HepG2 (cell line): ENCODE measurements around the gene MGAT5. TPM values are rescaled to one million over a fixed set of nuclear protein-coding genes. Genes with fewer than 3 reads are reported as not detected.

Experiments used
- ATAC-seq: fragments of 200-7000 bp; cut with Tn5 transposase; 3 replicates; pipeline ENCODE4 v1.9.1; 2020; ENCODE audit warnings: mild to moderate bottlenecking, moderate library complexity
- BruUV-seq: library from RNA; stranded (reverse); fragments of 400-500 nt; replicated peaks from 2 replicates; lab custom pipeline; 2021; lab: Mats Ljungman, UMichigan
- CTCF ChIA-PET: fragments of 300-600 bp; formaldehyde crosslinking; extraction: SDS; loops from one replicate; lab custom pipeline; 2021; ENCODE audit warnings: low total read pairs, inconsistent platforms, low intra/inter-chr PET ratio; lab: Yijun Ruan, JAX
- POLR2A ChIA-PET: fragments of 350-600 bp; sonication (Branson Sonifier 250); formaldehyde crosslinking; loops from one replicate; lab custom pipeline; 2020; ENCODE audit warnings: antibody characterized with exemption, inconsistent platforms; lab: Yijun Ruan, JAX
- DNase-seq: peaks from one replicate; pipeline ENCODE4 v3.0.0-alpha.2; 2015; ENCODE audit warnings: low spot score
- FAIRE-seq: peaks from 3 replicates; lab custom pipeline; 2011; peaks lifted over from hg19 to GRCh38; lab: Jason Lieb, UNC
- H2AFZ ChIP-seq: one replicate; pipeline ENCODE4 v1.6.1; 2011; ENCODE audit warnings: low read length, inconsistent platforms
- H3K27ac ChIP-seq: fragments of 300-600 bp; 3 replicates; pipeline ENCODE4 v1.8.0; 2011; ENCODE audit warnings: mixed run types, mild to moderate bottlenecking, mixed read lengths, low read length, inconsistent platforms; ENCODE audit not compliant: insufficient read depth; ENCODE audit errors: extremely low read length
- H3K27me3 ChIP-seq, 2 experiments: fragments of 200-600 bp in 1 of 2; 2 replicates in 1 of 2; 3 replicates in 1 of 2; pipeline versions ENCODE4 v1.6.0 to v1.8.0; 2011; ENCODE audit warnings: low read length in 2 of 2, mild to moderate bottlenecking in 2 of 2, moderate library complexity in 2 of 2, inconsistent platforms in 1 of 2; ENCODE audit not compliant: insufficient read depth in 2 of 2, control insufficient read depth in 1 of 2
- H3K36me3 ChIP-seq, 2 experiments: fragments of 200-600 bp in 1 of 2; replicated peaks in 1 of 2; 2 replicates in 1 of 2; 3 replicates in 1 of 2; pipeline versions ENCODE4 v1.5.1 to v1.8.0; 2011; ENCODE audit warnings: low read length in 2 of 2, inconsistent platforms in 1 of 2; ENCODE audit not compliant: insufficient read depth in 2 of 2, control insufficient read depth in 1 of 2
- H3K4me1 ChIP-seq: 2 replicates; pipeline ENCODE4 v1.5.1; 2012; ENCODE audit warnings: low read length, inconsistent platforms; ENCODE audit not compliant: insufficient read depth
- H3K4me2 ChIP-seq: 2 replicates; pipeline ENCODE4 v1.6.0; 2011; ENCODE audit warnings: low read depth, low read length, inconsistent platforms
- H3K4me3 ChIP-seq, 3 experiments: fragments of 200-600 bp in 1 of 3; sonication (generic), shearing (Covaris generic) in 1 of 3; replicated peaks in 1 of 3; 2 replicates each; pipeline ENCODE4 v1.5.1; 2011 to 2016; ENCODE audit warnings: low read length in 3 of 3, inconsistent platforms in 2 of 3, low read depth in 2 of 3, mild to moderate bottlenecking in 2 of 3, control low read depth in 1 of 3, mixed read lengths in 1 of 3; ENCODE audit not compliant: insufficient read depth in 1 of 3
- H3K79me2 ChIP-seq: one replicate; pipeline ENCODE4 v1.6.1; 2011; ENCODE audit warnings: low read length, inconsistent platforms; ENCODE audit not compliant: insufficient read depth
- H3K9ac ChIP-seq: 2 replicates; pipeline ENCODE4 v1.6.0; 2011; ENCODE audit warnings: mild to moderate bottlenecking, low read depth, low read length, inconsistent platforms; ENCODE audit not compliant: insufficient read depth
- H3K9me3 ChIP-seq: 2 replicates; pipeline ENCODE4 v1.5.1; 2012; ENCODE audit warnings: mild to moderate bottlenecking, low read length
- H4K20me1 ChIP-seq: 2 replicates; pipeline ENCODE4 v1.6.0; 2011; ENCODE audit warnings: inconsistent platforms, mild to moderate bottlenecking, low read length, moderate library complexity; ENCODE audit not compliant: insufficient read depth
- ATF7 ChIP-seq, 2 experiments: fragments of 450-650 bp in 1 of 2; sonication (generic) in 1 of 2; formaldehyde crosslinking in 1 of 2; IDR thresholded peaks; 2 replicates each; pipeline versions ENCODE4 v1.4.0 to v1.6.1; 2016 to 2020; ENCODE audit warnings: antibody characterized with exemption in 1 of 2, mild to moderate bottlenecking in 1 of 2, missing genetic modification reagents in 1 of 2
- CTCF ChIP-seq: sonication (generic); formaldehyde crosslinking; IDR thresholded peaks from 2 replicates; pipeline ENCODE4 v1.5.0; 2020; ENCODE audit warnings: mild to moderate bottlenecking, missing genetic modification reagents, moderate library complexity
- FOSL1 ChIP-seq: sonication (generic); formaldehyde crosslinking; IDR thresholded peaks from 2 replicates; pipeline ENCODE4 v1.9.0; 2021; ENCODE audit warnings: missing genetic modification reagents, borderline replicate concordance
- MED8 ChIP-seq: sonication (generic); formaldehyde crosslinking; IDR thresholded peaks from 2 replicates; pipeline ENCODE4 v1.8.1; 2023; ENCODE audit warnings: mild to moderate bottlenecking, missing genetic modification reagents; ENCODE audit not compliant: insufficient replicate concordance
- NFATC3 ChIP-seq: sonication (generic); formaldehyde crosslinking; IDR thresholded peaks from 2 replicates; pipeline ENCODE4 v1.5.1; 2020; ENCODE audit warnings: mild to moderate bottlenecking, missing genetic modification reagents
- NFRKB ChIP-seq: fragments of 450-650 bp; IDR thresholded peaks from 2 replicates; pipeline ENCODE4 v1.6.1; 2017
- NONO ChIP-seq, 2 experiments: fragments of 450-650 bp in 1 of 2; sonication (generic) in 1 of 2; formaldehyde crosslinking in 1 of 2; IDR thresholded peaks in 1 of 2; conservative IDR thresholded peaks in 1 of 2; 2 replicates each; pipeline versions ENCODE4 v1.6.1 to v1.8.0; 2017 to 2022; ENCODE audit warnings: mild to moderate bottlenecking in 1 of 2, missing genetic modification reagents in 1 of 2, moderate library complexity in 1 of 2
- RARA ChIP-seq: IDR thresholded peaks from 2 replicates; pipeline ENCODE4 v1.6.1; 2016; ENCODE audit warnings: missing genetic modification reagents, missing compliant biosample characterization
- THAP9 ChIP-seq: sonication (generic); formaldehyde crosslinking; IDR thresholded peaks from 2 replicates; pipeline ENCODE4; 2020; ENCODE audit warnings: missing genetic modification reagents, mild to moderate bottlenecking, borderline replicate concordance
- TRAFD1 ChIP-seq: sonication (generic); formaldehyde crosslinking; IDR thresholded peaks from 2 replicates; pipeline ENCODE4 v1.5.1; 2020; ENCODE audit warnings: missing genetic modification reagents, mild to moderate bottlenecking, borderline replicate concordance
- ZBTB42 ChIP-seq: sonication (generic); formaldehyde crosslinking; IDR thresholded peaks from 2 replicates; pipeline ENCODE4 v1.5.0; 2020; ENCODE audit warnings: mild to moderate bottlenecking, missing genetic modification reagents
- ZNF713 ChIP-seq: sonication (generic); formaldehyde crosslinking; IDR thresholded peaks from 2 replicates; pipeline ENCODE4 v1.4.0; 2020; ENCODE audit warnings: mild to moderate bottlenecking, missing genetic modification reagents
- ZNF749 ChIP-seq: sonication (generic); formaldehyde crosslinking; IDR thresholded peaks from 2 replicates; pipeline ENCODE4 v1.8.0; 2022; ENCODE audit warnings: mild to moderate bottlenecking, missing genetic modification reagents, moderate library complexity, borderline replicate concordance
- ZNF75D ChIP-seq: sonication (generic); formaldehyde crosslinking; IDR thresholded peaks from 2 replicates; pipeline ENCODE4 v1.8.1; 2023; ENCODE audit warnings: missing genetic modification reagents, mild to moderate bottlenecking, borderline replicate concordance
- ZNF781 ChIP-seq: sonication (generic); formaldehyde crosslinking; IDR thresholded peaks from 2 replicates; pipeline ENCODE4 v1.5.1; 2020; ENCODE audit warnings: borderline replicate concordance, mild to moderate bottlenecking, missing genetic modification reagents; ENCODE audit errors: not compliant biosample characterization
- ZNF792 ChIP-seq: IDR thresholded peaks from 2 replicates; pipeline ENCODE4 v1.6.1; 2016
- ZNF891 ChIP-seq: sonication (generic); formaldehyde crosslinking; IDR thresholded peaks from 2 replicates; pipeline ENCODE4 v1.5.0; 2020; ENCODE audit warnings: mild to moderate bottlenecking, missing genetic modification reagents
- ZSCAN5A ChIP-seq: sonication (generic); formaldehyde crosslinking; IDR thresholded peaks from 2 replicates; pipeline ENCODE4 v1.8.0; 2022; ENCODE audit warnings: mild to moderate bottlenecking, missing genetic modification reagents, borderline replicate concordance
- WGBS: methylation state at CpG from one replicate; pipeline ENCODE4 v1.1.6; 2017; ENCODE audit warnings: low lambda C conversion rate; 5-methylcytosine and 5-hydroxymethylcytosine counted together
- in situ Hi-C: cut with HindIII; loops from 2 replicates; pipeline ENCODE4 v1.10.0; 2017; ENCODE audit warnings: low pct_unique_long_range_greater_than_20kb; ENCODE audit not compliant: extremely low pct_ligation_motif_present
- intact Hi-C: fragments of 100-400 bp; cut with micrococcal nuclease; formaldehyde crosslinking; loops from one replicate; pipeline ENCODE4 v1.10.0; 2022; ENCODE audit not compliant: unreplicated experiment
- polyA plus RNA-seq, 8 experiments: library from polyadenylated mRNA; depleted of rRNA in 3 of 8; stranded (reverse) in 7 of 8; unstranded in 1 of 8; fragments of >200 nt; fragmentation: Illumina TruSeq in 4 of 8; extraction: Trizol in 4 of 8; gene quantifications; 2 replicates each; pipeline versions ENCODE4 v1.2.1 to v1.2.3, GENCODE V29; 2011 to 2016; ENCODE audit warnings: low read depth in 4 of 8, missing spikeins in 1 of 8, mixed read lengths in 1 of 8; ENCODE audit not compliant: insufficient read depth in 1 of 8
- total RNA-seq, 5 experiments: library from RNA; depleted of rRNA; stranded (reverse); fragments of >200 nt; fragmentation: Illumina TruSeq; extraction: Trizol; gene quantifications; 2 replicates each; pipeline ENCODE4 v1.2.3, GENCODE V29; 2016; ENCODE audit warnings: low read depth in 1 of 5

MGAT5 gene
- total and polyA plus RNA-seq, 2 of the 13 experiments (the other 11 are each of a cell fraction or from before 2014, with no cell fraction given), result 33.1 to 60.2 TPM

GRCh38 chr2:134269230-134269629 is 15.4 kb downstream of the MGAT5 start:
- Histone ChIP-seq H3K79me2 (no peaks in the 10 kb centered on the region), H3K4me3 (no peak overlapping the region), H3K4me2 (no peak overlapping the region), H3K27me3 (no peaks in the 10 kb centered on the region), H3K4me1 (no peaks in the 10 kb centered on the region), H3K9me3 (no peaks in the 10 kb centered on the region), H3K36me3 (peaks cover 7 to 29% of the 10 kb centered on the region in 2 experiments), H3K27ac (no peak overlapping the region), H2AFZ (no peak overlapping the region), H4K20me1 (no peaks in the 10 kb centered on the region), H3K9ac (no peak overlapping the region)
- intact Hi-C loops (no loop called here), in situ Hi-C loops (no loop called here)
- no TSS peak for BruUV-seq
- FAIRE-seq (no peak), DNase-seq (no peak), ATAC-seq (no peak)
- WGBS, result 94% methylated on average over 3 of the region's 3 CpGs
- ChIA-PET POLR2A (no interaction called here), CTCF (no interaction called here)
- TF ChIP-seq ZNF792 (CRISPR knock-in tag) (no peak), ZNF781 (CRISPR knock-in tag) (no peak), TRAFD1 (CRISPR knock-in tag) (no peak), NONO (IDR thresholded peaks at IDR 0.05) (no peak), NONO (CRISPR knock-in tag; conservative IDR thresholded peaks at IDR 0.05) (no peak), NFRKB (no peak), ZNF713 (CRISPR knock-in tag) (no peak), ZBTB42 (CRISPR knock-in tag) (no peak), MED8 (CRISPR knock-in tag) (no peak), ATF7 (IDR thresholded peaks at IDR 0.05) (no peak), ATF7 (CRISPR knock-in tag; IDR thresholded peaks at IDR 0.05) (no peak), RARA (CRISPR knock-in tag) (no peak), ZNF749 (CRISPR knock-in tag) (no peak), ZNF75D (CRISPR knock-in tag) (no peak), NFATC3 (no peak), FOSL1 (no peak), THAP9 (no peak), ZNF891 (no peak), CTCF (CRISPR knock-in tag) (no peak), ZSCAN5A (CRISPR knock-in tag) (no peak)
